ENCODE measurements around the gene GNG7. TPM values are rescaled to one million over a fixed set of nuclear protein-coding genes. Genes with fewer than 3 reads are reported as not detected.

Gene GNG7
- total RNA-seq, 1 experiment from 2014 or later = 0.87 TPM

DNA sequence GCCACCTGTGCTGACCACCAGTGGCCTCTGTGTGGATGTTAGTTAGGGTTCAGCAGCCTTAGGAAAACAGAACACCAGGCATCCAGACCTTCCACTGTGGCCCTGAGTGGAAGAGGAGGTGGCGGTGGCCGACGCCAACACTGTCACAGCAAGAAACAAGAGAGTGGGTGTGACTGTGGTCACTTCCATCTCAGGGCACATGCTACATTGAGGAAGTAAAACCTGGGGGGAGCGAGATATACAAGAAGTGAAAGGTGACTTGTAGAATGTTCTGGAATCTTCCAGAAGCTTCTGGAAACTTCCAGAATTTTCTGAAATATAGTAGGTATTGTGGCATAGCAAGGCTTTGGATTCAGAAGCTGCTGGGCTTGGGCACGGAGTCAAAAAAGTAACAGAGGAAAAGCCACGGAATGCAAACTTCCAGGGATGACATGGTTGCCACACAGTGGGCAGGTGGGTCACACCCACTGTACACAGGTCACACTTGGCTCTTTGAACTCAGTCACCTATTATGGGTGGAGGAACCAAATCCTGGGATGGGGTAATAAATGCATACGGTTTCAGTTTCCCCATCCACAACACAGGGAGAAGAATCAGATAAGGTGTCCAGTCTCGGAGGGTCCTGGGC lies 24.3 kb downstream of the GNG7 start:
- BruUV-seq (replicated peaks) = no TSS peak
- DNase-seq = no peak
- Mint-ChIP-seq H3K27me3 (ENCODE audit: unreplicated experiment) (peaks cover 29% of the 10 kb centered on the region), H3K4me1 (ENCODE audit: low read depth, unreplicated experiment) (no peaks in the 10 kb centered on the region), H3K9me3 (ENCODE audit: low read depth, unreplicated experiment) (peaks cover 4% of the 10 kb centered on the region), H3K4me3 (ENCODE audit: low read depth, unreplicated experiment) (no peak overlapping the region), H3K27ac (ENCODE audit: unreplicated experiment) (no peak overlapping the region), H3K36me3 (ENCODE audit: insufficient read depth, unreplicated experiment) (peaks cover 5% of the 10 kb centered on the region)
- intact Hi-C loops (cut with micrococcal nuclease; ENCODE audit: unreplicated experiment) = no loop called here
- CTCF ChIA-PET = no interaction called here
- TF ChIP-seq, protein P1, sequence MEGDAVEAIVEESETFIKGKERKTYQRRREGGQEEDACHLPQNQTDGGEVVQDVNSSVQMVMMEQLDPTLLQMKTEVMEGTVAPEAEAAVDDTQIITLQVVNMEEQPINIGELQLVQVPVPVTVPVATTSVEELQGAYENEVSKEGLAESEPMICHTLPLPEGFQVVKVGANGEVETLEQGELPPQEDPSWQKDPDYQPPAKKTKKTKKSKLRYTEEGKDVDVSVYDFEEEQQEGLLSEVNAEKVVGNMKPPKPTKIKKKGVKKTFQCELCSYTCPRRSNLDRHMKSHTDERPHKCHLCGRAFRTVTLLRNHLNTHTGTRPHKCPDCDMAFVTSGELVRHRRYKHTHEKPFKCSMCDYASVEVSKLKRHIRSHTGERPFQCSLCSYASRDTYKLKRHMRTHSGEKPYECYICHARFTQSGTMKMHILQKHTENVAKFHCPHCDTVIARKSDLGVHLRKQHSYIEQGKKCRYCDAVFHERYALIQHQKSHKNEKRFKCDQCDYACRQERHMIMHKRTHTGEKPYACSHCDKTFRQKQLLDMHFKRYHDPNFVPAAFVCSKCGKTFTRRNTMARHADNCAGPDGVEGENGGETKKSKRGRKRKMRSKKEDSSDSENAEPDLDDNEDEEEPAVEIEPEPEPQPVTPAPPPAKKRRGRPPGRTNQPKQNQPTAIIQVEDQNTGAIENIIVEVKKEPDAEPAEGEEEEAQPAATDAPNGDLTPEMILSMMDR (IDR thresholded peaks at IDR 0.05; ENCODE audit: unreplicated experiment) = no peak

- DNase-seq = no peak
- BruUV-seq (replicated peaks) = no TSS peak
- H3K27me3 Mint-ChIP-seq (ENCODE audit: unreplicated experiment) = peaks cover 29% of the 10 kb centered on the region
- peaks cover 5% of the 10 kb centered on the region for H3K36me3 Mint-ChIP-seq (ENCODE audit: insufficient read depth, unreplicated experiment)
- H3K4me1 Mint-ChIP-seq (ENCODE audit: low read depth, unreplicated experiment) = no peaks in the 10 kb centered on the region
- no peak overlapping the region for H3K27ac Mint-ChIP-seq (ENCODE audit: unreplicated experiment)
- TF ChIP-seq, protein P1 (IDR thresholded peaks at IDR 0.05; ENCODE audit: unreplicated experiment) = no peak
- H3K4me3 Mint-ChIP-seq (ENCODE audit: low read depth, unreplicated experiment) = no peak overlapping the region
- H3K9me3 Mint-ChIP-seq (ENCODE audit: low read depth, unreplicated experiment) = peaks cover 4% of the 10 kb centered on the region
- intact Hi-C loops (cut with micrococcal nuclease; ENCODE audit: unreplicated experiment) = no loop called here
- CTCF ChIA-PET = interaction anchor here (0.6 kb wide), 1 partner anchor 35 kb away, joined by 5 read pairs; no protein-coding TSS in a partner anchor
These were observed 25.7 kb downstream of the GNG7 start for GRCh38 chr19:2676823-2677222.

- intact Hi-C loops (cut with micrococcal nuclease; ENCODE audit: unreplicated experiment) = no loop called here
- Mint-ChIP-seq H3K36me3 (ENCODE audit: insufficient read depth, unreplicated experiment) (peaks cover 5% of the 10 kb centered on the region), H3K9me3 (ENCODE audit: low read depth, unreplicated experiment) (peaks cover 4% of the 10 kb centered on the region), H3K27ac (ENCODE audit: unreplicated experiment) (no peak overlapping the region), H3K4me1 (ENCODE audit: low read depth, unreplicated experiment) (no peaks in the 10 kb centered on the region), H3K27me3 (ENCODE audit: unreplicated experiment) (peaks cover 29% of the 10 kb centered on the region), H3K4me3 (ENCODE audit: low read depth, unreplicated experiment) (no peak overlapping the region)
- CTCF ChIA-PET = no interaction called here
- no TSS peak for BruUV-seq (replicated peaks)
- no peak for DNase-seq
- TF ChIP-seq, protein P1 (IDR thresholded peaks at IDR 0.05; ENCODE audit: unreplicated experiment) = no peak
These were observed 26.6 kb downstream of the GNG7 start for GRCh38 chr19:2675892-2676291.

- CTCF ChIA-PET = no interaction called here
- Mint-ChIP-seq H3K36me3 (ENCODE audit: insufficient read depth, unreplicated experiment) (no peaks in the 10 kb centered on the region), H3K9me3 (ENCODE audit: low read depth, unreplicated experiment) (no peaks in the 10 kb centered on the region), H3K4me1 (ENCODE audit: low read depth, unreplicated experiment) (no peaks in the 10 kb centered on the region), H3K27me3 (ENCODE audit: unreplicated experiment) (peaks cover 5% of the 10 kb centered on the region), H3K27ac (ENCODE audit: unreplicated experiment) (no peak overlapping the region), H3K4me3 (ENCODE audit: low read depth, unreplicated experiment) (no peak overlapping the region)
- no TSS peak for BruUV-seq (replicated peaks)
- TF ChIP-seq, protein P1 (IDR thresholded peaks at IDR 0.05; ENCODE audit: unreplicated experiment) = no peak
- intact Hi-C loops (cut with micrococcal nuclease; ENCODE audit: unreplicated experiment) = no loop called here
- no peak for DNase-seq
These were observed 32.3 kb downstream of the GNG7 start for GRCh38 chr19:2670217-2670616.

All from Calu3 (cell line).